GM19099 (cell line): ENCODE results near the gene CDK5RAP3.
A peak's percentile ranks its signal among the peaks of the same experiment; 100 is the strongest.

ENCODE experiments used
- POLR2A ChIP-seq: IDR thresholded peaks from 3 replicates; pipeline ENCODE4 v1.6.1; 2011; ENCODE audit warnings: low read depth; ENCODE audit not compliant: insufficient read length; ENCODE audit errors: extremely low read depth

Gene CDK5RAP3, protein sequence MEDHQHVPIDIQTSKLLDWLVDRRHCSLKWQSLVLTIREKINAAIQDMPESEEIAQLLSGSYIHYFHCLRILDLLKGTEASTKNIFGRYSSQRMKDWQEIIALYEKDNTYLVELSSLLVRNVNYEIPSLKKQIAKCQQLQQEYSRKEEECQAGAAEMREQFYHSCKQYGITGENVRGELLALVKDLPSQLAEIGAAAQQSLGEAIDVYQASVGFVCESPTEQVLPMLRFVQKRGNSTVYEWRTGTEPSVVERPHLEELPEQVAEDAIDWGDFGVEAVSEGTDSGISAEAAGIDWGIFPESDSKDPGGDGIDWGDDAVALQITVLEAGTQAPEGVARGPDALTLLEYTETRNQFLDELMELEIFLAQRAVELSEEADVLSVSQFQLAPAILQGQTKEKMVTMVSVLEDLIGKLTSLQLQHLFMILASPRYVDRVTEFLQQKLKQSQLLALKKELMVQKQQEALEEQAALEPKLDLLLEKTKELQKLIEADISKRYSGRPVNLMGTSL

GRCh38 chr17:47970725-47971499 is at the start of gene CDK5RAP3:
TSS of gene CDK5RAP3 (plus strand) at chr17:47971113. CDS start at chr17:47971147, 34 bp downstream.
- peak; percentile 93 for TF ChIP-seq POLR2A

GRCh38 chr17:47924785-47925677 is 45.9 kb upstream of the CDK5RAP3 start:
- TF ChIP-seq POLR2A, result no peak

- TF ChIP-seq POLR2A, result no peak
Measured at GRCh38 chr17:47925678-47925988, 45.3 kb upstream of the CDK5RAP3 start.

DNA sequence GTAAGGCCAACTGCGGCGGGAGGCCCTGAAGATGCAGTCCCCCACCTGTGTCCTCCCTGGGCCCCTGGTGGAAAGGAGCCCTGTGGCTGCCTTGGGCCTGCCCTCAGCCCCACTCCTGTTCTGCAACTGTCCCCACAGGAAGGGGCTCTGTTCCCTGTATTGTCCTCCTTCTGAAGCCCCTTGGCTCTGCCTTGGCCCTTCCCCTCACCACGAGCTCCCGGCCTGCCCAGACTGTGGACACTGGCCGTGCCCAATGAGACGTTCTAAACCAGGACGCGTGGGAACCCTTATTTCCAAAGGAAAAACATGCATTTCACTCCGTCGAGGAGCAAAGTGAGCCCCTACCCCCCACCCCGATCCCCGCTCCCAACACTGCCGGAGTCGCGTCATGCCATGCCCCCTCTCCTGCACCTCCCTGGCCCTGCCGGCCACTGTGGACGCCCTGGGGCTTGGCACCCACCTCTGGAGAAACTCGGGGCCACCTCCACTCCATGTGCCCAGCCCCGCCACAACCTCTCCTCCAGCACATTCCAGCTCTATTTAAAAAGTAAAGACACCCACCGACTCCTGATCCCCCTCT is 43.0 kb upstream of the CDK5RAP3 start:
- TF ChIP-seq POLR2A, result no peak

GRCh38 chr17:47928415-47928814 is 42.5 kb upstream of the CDK5RAP3 start:
- TF ChIP-seq POLR2A, result no peak

GRCh38 chr17:47929218-47930000 is 41.5 kb upstream of the CDK5RAP3 start:
- TF ChIP-seq POLR2A, result no peak

- no peak for TF ChIP-seq POLR2A
Measured at GRCh38 chr17:47931848-47932247, 39.1 kb upstream of the CDK5RAP3 start.

- TF ChIP-seq POLR2A, result no peak
Measured at GRCh38 chr17:47934856-47935255, 36.1 kb upstream of the CDK5RAP3 start.

DNA sequence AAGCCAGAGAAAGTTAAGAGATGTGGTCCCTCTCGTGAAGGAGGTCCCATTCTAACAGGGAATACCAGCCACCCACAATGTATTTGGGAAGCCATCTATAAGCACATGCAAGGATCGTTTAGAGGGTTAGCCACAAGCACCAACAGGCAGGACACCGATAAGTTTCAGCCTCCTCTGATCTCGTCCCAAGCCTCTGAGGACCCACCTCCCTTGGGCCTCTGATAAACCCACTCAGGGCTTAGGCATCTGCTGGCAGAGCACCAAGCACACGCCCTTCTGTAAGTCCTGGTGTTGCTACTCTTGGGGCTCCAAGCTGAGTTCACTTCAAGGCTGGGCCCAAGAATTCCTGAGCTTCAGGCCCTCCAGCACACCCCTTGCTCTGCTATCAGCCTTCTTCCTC is 35.0 kb upstream of the CDK5RAP3 start:
- no peak for TF ChIP-seq POLR2A

GRCh38 chr17:47937941-47938340 is 33.0 kb upstream of the CDK5RAP3 start:
- TF ChIP-seq POLR2A, result no peak

DNA sequence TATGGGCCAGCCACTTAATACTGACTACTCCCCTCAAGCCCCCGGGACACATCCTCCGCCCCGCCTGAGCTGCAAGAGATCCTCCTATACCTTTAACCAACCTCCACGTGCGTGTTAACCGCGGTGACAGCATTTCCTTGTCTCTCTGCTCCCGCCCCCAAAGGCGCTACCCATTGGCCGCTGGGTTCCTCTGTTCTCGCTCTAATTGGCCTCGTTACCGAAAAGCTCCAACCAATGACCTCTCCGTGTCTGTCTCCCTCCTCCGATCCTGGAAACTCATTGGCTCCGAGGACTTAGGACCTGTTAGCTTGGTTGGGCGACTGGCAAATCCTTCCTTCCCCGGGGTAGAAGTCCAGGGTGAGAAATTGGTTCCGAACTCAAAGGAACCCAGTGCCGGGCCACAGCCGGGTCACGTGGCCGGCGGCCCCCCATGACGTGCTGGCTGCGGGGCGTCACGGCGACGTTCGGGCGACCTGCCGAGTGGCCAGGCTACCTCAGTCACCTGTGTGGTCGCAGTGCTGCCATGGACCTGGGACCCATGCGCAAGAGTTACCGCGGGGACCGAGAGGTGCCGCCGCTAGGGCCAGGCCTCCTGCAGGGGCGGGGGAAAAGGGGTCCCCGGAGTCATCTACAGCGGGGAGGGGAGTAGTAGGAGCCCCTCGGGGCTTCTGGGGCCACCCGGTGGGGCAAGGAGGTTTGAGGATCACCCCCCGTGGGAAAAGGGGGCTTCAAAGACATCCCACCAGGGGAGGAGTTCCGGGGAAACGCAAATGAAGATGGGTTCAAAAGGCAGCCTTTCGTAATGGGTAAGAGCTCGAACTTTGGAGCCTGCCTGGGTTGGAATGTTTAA is 29.4 kb upstream of the CDK5RAP3 start, which contains the start of gene PNPO:
PNPO (plus strand) TSS at position 326 of the 850 bp plus-strand sequence; CDS start at position 431, 105 bp downstream.
- TF ChIP-seq POLR2A, result peak; percentile 66

GRCh38 chr17:47942096-47942510 is 28.8 kb upstream of the CDK5RAP3 start:
- TF ChIP-seq POLR2A, result no peak

DNA sequence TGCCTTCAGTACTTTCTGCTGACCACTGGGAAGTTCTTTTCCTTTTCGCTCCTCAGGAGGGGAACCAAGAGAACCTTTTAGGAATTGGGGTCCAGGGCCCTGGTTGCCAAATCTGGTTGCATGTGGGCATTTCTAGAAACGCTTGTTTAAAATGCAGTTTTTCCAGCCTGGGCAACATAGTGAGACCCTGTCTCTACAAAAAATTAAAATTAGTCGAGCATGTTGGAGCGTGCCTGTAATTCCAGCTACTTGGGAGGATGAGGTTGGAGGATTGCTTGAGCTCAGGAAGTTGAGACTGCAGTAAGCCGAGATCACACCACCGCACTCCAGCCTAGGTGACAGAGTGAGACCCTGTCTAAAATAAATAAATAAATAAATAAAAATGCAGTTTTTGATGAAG is 28.3 kb upstream of the CDK5RAP3 start:
- no peak for TF ChIP-seq POLR2A
